Measurements from ENCODE around the gene PRMT6. TPM values are rescaled to one million over a fixed set of nuclear protein-coding genes. Genes with fewer than 3 reads are reported as not detected.
"Not testable (repeated sequence)": the region's sequence is repeated elsewhere in the genome, so short reads cannot be mapped to it uniquely, and the experiment has no call there.

The PRMT6 gene
- total RNA-seq, 2 donors from 2014 or later: 2.8 to 11.8 TPM

GRCh38 chr1:107073493-107073892, 17.0 kb downstream of the PRMT6 start:
- H3K9me3 Mint-ChIP-seq: no peaks in the 10 kb centered on the region
- H3K36me3 Mint-ChIP-seq: no peaks in the 10 kb centered on the region
- no peak for DNase-seq (ENCODE audit: low spot score in 2 of 2)
- no peak overlapping the region for H3K27ac Mint-ChIP-seq
- ATAC-seq: no peak

- no peak for DNase-seq (ENCODE audit: low spot score in 2 of 2)
- H3K36me3 Mint-ChIP-seq: no peaks in the 10 kb centered on the region
- no peak overlapping the region for H3K27ac Mint-ChIP-seq
- ATAC-seq: no peak
- H3K9me3 Mint-ChIP-seq: no peaks in the 10 kb centered on the region
Observed at GRCh38 chr1:107076841-107077240, 20.4 kb downstream of the PRMT6 start.

GRCh38 chr1:107079249-107079648, 22.8 kb downstream of the PRMT6 start:
- peaks cover 0 to 4% of the 10 kb centered on the region in 2 donors for H3K9me3 Mint-ChIP-seq

GRCh38 chr1:107081102-107081501, 24.6 kb downstream of the PRMT6 start:
- peaks cover 5 to 13% of the 10 kb centered on the region in 2 donors for H3K9me3 Mint-ChIP-seq
- DNase-seq (ENCODE audit: low spot score in 2 of 2): no peak
- no peak overlapping the region for H3K27ac Mint-ChIP-seq
- H3K36me3 Mint-ChIP-seq: peaks cover 0 to 11% of the 10 kb centered on the region in 2 donors
- ATAC-seq: no peak

More at GRCh38 chr1:107079249-107079648, 22.8 kb downstream of the PRMT6 start:
- ATAC-seq (no peak), DNase-seq (ENCODE audit: low spot score in 2 of 2) (no peak)
- no peak overlapping the region for H3K27ac Mint-ChIP-seq
- H3K36me3 Mint-ChIP-seq: peaks cover 0 to 4% of the 10 kb centered on the region in 2 donors

DNA sequence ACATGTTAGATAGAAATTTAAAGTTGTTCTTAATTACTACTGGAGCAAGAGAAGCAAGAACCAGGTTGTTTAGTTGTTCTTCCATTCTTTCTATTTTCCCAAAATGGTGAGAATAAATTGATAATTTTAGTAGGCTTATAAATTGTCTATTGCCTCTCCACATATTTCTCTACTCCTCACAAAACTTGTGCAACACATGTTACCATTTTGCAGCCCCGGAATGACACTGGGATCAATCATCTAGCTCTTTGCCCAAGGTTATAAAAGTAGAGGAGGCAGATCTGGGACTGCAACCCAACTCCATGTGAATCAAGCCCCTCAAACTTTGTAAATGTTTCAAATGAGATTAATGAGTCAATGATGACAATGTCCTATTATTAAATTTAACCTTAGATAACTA, 34.9 kb downstream of the PRMT6 start:
- ATAC-seq: no peak
- DNase-seq (ENCODE audit: low spot score in 2 of 2): no peak
- peaks cover 0 to 6% of the 10 kb centered on the region in 2 donors for H3K36me3 Mint-ChIP-seq
- no peak overlapping the region for H3K27ac Mint-ChIP-seq
- H3K9me3 Mint-ChIP-seq: peaks cover 7 to 10% of the 10 kb centered on the region in 2 donors

DNA sequence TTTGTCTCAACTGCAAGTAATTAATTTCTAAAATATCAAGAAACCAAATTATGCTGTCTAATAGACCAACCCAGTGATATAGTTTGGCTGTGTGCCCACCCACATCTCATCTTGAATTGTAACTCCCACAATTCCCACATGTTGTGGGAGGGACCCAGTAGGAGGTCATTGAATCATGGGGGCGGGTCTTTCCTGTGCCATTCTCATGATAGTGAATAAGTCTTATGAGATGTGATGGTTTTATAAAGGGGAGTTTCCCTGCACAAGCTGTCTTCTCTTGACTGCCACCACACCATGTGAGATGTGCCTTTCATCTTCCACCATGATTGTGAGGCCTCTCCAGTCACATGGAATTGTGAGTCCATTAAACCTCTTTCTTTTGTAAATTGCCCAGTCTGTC, 36.9 kb downstream of the PRMT6 start:
- not testable (repeated sequence) for H3K36me3 Mint-ChIP-seq; H3K9me3 Mint-ChIP-seq; H3K27ac Mint-ChIP-seq; DNase-seq (ENCODE audit: low spot score in 2 of 2); ATAC-seq

GRCh38 chr1:107095647-107096046, 39.2 kb downstream of the PRMT6 start:
- Mint-ChIP-seq H3K27ac (no peak overlapping the region), H3K36me3 (no peaks in the 10 kb centered on the region), H3K9me3 (peaks cover 0 to 3% of the 10 kb centered on the region in 2 donors)
- ATAC-seq: no peak
- DNase-seq (ENCODE audit: low spot score in 2 of 2): no peak

- ATAC-seq (no peak), DNase-seq (ENCODE audit: low spot score in 2 of 2) (no peak)
- no peaks in the 10 kb centered on the region for H3K36me3 Mint-ChIP-seq
- H3K27ac Mint-ChIP-seq: no peak overlapping the region
- H3K9me3 Mint-ChIP-seq: peaks cover 5 to 7% of the 10 kb centered on the region in 2 donors
Observed at GRCh38 chr1:107096690-107097089, 40.2 kb downstream of the PRMT6 start.

- DNase-seq (ENCODE audit: low spot score in 2 of 2) (no peak), ATAC-seq (no peak)
- no peaks in the 10 kb centered on the region for H3K36me3 Mint-ChIP-seq
- H3K9me3 Mint-ChIP-seq: peaks cover 5 to 7% of the 10 kb centered on the region in 2 donors
- no peak overlapping the region for H3K27ac Mint-ChIP-seq
Observed at GRCh38 chr1:107098961-107099360, 42.5 kb downstream of the PRMT6 start.

GRCh38 chr1:107100331-107100984, 44.0 kb downstream of the PRMT6 start:
- DNase-seq (ENCODE audit: low spot score in 2 of 2) (no peak), ATAC-seq (no peak)
- peaks cover 5 to 7% of the 10 kb centered on the region in 2 donors for H3K9me3 Mint-ChIP-seq
- no peak overlapping the region for H3K27ac Mint-ChIP-seq
- no peaks in the 10 kb centered on the region for H3K36me3 Mint-ChIP-seq

DNA sequence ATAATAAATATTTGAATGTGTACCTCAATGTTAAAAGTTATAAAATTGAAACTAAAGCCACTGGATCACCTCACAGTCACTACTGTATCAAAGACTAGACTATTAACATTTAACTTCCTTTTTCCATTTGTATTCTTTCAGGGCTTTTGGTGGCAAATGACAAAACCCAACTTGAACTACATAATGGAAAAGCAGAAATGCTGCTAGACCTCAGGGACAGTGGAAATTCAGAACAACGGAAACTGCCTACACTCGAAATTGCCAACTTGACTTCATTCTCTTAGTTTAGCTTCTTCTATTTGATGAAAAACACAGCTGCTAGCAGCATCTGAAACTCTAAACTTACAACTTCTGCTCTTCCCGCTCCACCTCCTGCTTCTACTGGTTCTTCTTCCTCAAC, 49.4 kb downstream of the PRMT6 start:
- DNase-seq (ENCODE audit: low spot score in 2 of 2): no peak
- Mint-ChIP-seq H3K27ac (peak overlapping the region in 1 of 2 donors; percentile 82), H3K9me3 (peaks cover 3 to 5% of the 10 kb centered on the region in 2 donors)

More for the DNA sequence above, 49.4 kb downstream of the PRMT6 start:
- no peak for ATAC-seq
- H3K36me3 Mint-ChIP-seq: no peaks in the 10 kb centered on the region

Other genes starting within 250 kb of the PRMT6 start
- gene NTNG1, start 84.4 kb downstream of the PRMT6 start, total RNA-seq: under 1 TPM in 1 of 2 donors, not detected in 1; 0.25 TPM

All from activated naive CD4-positive, alpha-beta T cell treated with anti-CD3 and anti-CD28 coated beads, Interleukin-2, amount 50 U/mL, for 72 hours (primary cell).